GM12891 (cell line): ENCODE results near the gene SHISA8.

Source experiments
- PAX5 ChIP-seq: IDR thresholded peaks from 2 replicates; pipeline ENCODE4 v1.6.1; 2011; ENCODE audit warnings: low read length, moderate library complexity, mild to moderate bottlenecking; ENCODE audit not compliant: insufficient read depth, severe bottlenecking
- POLR2A ChIP-seq: IDR thresholded peaks from 2 replicates; pipeline ENCODE4 v1.6.1; 2011; ENCODE audit warnings: low read depth, low read length, control low read depth
- POLR2AphosphoS5 ChIP-seq: IDR thresholded peaks from 2 replicates; pipeline ENCODE4 v1.6.1; 2011; ENCODE audit warnings: low read depth, low read length, control low read depth
- SPI1 ChIP-seq: IDR thresholded peaks from 2 replicates; pipeline ENCODE4 v1.6.1; 2011; ENCODE audit warnings: low read depth, low read length, control low read depth
- TAF1 ChIP-seq: IDR thresholded peaks from 2 replicates; pipeline ENCODE4 v1.6.1; 2011; ENCODE audit warnings: low read depth, low read length, control low read depth

DNA sequence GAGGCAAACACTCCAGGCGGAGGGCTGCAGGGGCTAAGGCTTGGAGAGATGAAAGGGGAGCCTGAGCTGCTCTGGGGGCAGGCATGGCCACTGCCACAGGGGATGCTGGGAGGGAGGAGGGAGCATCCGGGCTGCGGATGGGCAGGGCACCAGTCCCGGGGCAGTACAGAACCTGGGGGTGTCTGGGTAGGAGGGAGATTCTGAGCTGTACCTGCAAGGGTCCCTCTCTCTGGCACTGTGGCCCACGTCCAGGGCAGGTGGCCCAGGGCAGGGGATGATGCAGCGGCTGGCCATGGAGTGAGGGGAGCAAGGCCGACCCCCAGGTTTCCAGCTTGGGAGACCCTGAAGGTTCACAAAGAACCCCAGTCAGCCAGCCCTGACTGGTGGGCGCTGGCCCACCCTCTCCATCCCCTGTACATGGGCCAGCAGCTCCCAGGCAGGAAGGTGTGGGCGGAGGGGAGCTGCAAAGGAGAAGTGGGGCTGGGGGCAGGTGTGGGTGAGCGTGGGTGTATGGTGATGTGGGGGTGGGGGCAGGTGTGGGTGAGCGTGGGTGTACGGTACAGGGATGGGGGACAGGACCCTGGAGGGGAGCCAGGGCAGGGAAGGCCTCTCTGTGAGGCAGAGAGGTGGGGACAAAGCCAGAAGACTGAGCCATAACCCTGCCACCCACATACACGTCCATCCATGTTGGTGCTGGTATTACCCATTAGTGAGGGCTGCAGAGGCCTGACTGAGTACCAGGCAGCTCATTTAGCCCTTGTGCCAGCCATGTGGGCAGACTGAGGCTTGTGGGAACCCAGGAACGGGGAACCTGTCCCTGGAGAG lies 13.9 kb upstream of the SHISA8 start:
- TF ChIP-seq POLR2AphosphoS5 (no peak), TAF1 (no peak), POLR2A (no peak), SPI1 (peak; percentile 57), PAX5 (no peak)
